Nephron (organoid): ENCODE results near the gene CCDC171.

Experiments used
- H3K27ac Mint-ChIP-seq, 3 experiments: 2 replicates each; pipeline ENCODE4 v1.8.0; 2020; ENCODE audit warnings: mixed read lengths in 3 of 3, mild to moderate bottlenecking in 2 of 3, moderate library complexity in 1 of 3
- H3K27me3 Mint-ChIP-seq: 2 replicates; pipeline ENCODE4 v1.8.0; 2021; ENCODE audit warnings: low read depth, mild to moderate bottlenecking, moderate library complexity, mixed read lengths
- H3K36me3 Mint-ChIP-seq: 2 replicates; pipeline ENCODE4 v1.8.0; 2020; ENCODE audit warnings: low read depth, mixed read lengths
- H3K4me1 Mint-ChIP-seq: 2 replicates; pipeline ENCODE4 v1.8.0; 2020; ENCODE audit warnings: mixed read lengths
- H3K4me3 Mint-ChIP-seq, 3 experiments: 2 replicates each; pipeline ENCODE4 v1.8.0; 2020; ENCODE audit warnings: mild to moderate bottlenecking in 3 of 3, mixed read lengths in 3 of 3, moderate library complexity in 2 of 3
- H3K9me3 Mint-ChIP-seq: 2 replicates; pipeline ENCODE4 v1.8.0; 2020; ENCODE audit warnings: mixed read lengths
- CTCF ChIP-seq, 3 experiments: fragments of 200-600 bp; sonication (generic); IDR thresholded peaks; one replicate each; pipeline ENCODE4 v1.5.0; 2021; ENCODE audit warnings: antibody characterized with exemption in 3 of 3; ENCODE audit not compliant: unreplicated experiment in 3 of 3

CCDC171 gene

GRCh38 chr9:15831384-15831783 is 278.5 kb downstream of the CCDC171 start:
- Mint-ChIP-seq H3K36me3 (no peaks in the 10 kb centered on the region), H3K4me1 (peaks cover 6% of the 10 kb centered on the region), H3K27me3 (no peaks in the 10 kb centered on the region), H3K9me3 (no peaks in the 10 kb centered on the region), H3K27ac (no peak overlapping the region), H3K4me3 (no peak overlapping the region)
- TF ChIP-seq CTCF (IDR thresholded peaks at IDR 0.05; ENCODE audit: unreplicated experiment in 3 of 3) = no peak

- H3K4me1 Mint-ChIP-seq = peaks cover 5% of the 10 kb centered on the region
- H3K9me3 Mint-ChIP-seq = no peaks in the 10 kb centered on the region
- H3K27ac Mint-ChIP-seq = no peak overlapping the region
- H3K36me3 Mint-ChIP-seq = no peaks in the 10 kb centered on the region
- H3K4me3 Mint-ChIP-seq = no peak overlapping the region
- TF ChIP-seq CTCF (IDR thresholded peaks at IDR 0.05; ENCODE audit: unreplicated experiment in 3 of 3) = no peak
- H3K27me3 Mint-ChIP-seq = no peaks in the 10 kb centered on the region
Measured at GRCh38 chr9:15834541-15834940, 281.7 kb downstream of the CCDC171 start.

- H3K27me3 Mint-ChIP-seq = no peaks in the 10 kb centered on the region
- peak; percentile 69 to 75 (median 74) for TF ChIP-seq CTCF (IDR thresholded peaks at IDR 0.05; ENCODE audit: unreplicated experiment in 3 of 3)
- peaks cover 5% of the 10 kb centered on the region for H3K4me1 Mint-ChIP-seq
- no peaks in the 10 kb centered on the region for H3K9me3 Mint-ChIP-seq
- peak overlapping the region in 1 of 3 experiments; percentile 2 for H3K27ac Mint-ChIP-seq
- H3K36me3 Mint-ChIP-seq = no peaks in the 10 kb centered on the region
- H3K4me3 Mint-ChIP-seq = no peak overlapping the region
Measured at GRCh38 chr9:15837079-15837679, 284.3 kb downstream of the CCDC171 start.

DNA sequence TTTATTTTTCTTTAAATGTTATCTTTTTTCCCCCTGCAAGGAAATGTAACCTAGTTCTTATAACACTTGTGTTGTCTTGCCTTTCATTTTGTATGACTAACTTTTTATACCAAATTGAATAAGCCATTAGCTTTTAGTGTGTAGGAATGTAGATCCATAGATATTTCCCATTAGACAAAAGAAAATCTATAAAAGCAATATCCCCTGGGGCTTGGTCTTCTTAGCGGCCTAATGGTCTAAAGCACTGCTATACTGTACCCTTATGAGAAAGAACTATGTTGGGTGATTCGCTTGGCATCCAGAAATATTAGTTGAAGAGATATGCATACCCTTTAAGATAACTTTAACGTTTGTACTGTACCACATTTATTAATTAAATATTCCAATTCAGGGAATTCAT is 289.2 kb downstream of the CCDC171 start:
- no peak for TF ChIP-seq CTCF (IDR thresholded peaks at IDR 0.05; ENCODE audit: unreplicated experiment in 3 of 3)
- Mint-ChIP-seq H3K27ac (no peak overlapping the region), H3K27me3 (no peaks in the 10 kb centered on the region), H3K4me3 (no peak overlapping the region), H3K36me3 (no peaks in the 10 kb centered on the region), H3K9me3 (no peaks in the 10 kb centered on the region), H3K4me1 (peaks cover 2% of the 10 kb centered on the region)

DNA sequence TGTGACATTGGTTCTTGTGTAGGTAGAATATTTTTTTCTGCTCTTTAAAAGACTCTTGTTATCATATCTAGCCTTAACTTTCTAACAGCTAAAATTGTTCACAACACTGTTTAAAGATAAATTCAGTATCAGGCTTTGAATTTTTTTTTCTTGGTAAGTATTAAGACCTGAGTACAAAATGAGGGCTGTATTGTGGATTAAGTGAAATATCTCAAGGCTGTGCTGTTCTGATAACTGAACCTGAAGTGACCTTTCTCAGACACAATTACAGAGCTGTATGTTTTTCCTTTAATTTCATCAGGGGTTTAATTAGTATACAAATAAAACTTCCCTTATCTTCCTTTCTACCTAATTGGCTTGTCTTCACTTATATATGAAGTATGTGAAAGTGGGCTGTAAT is 290.5 kb downstream of the CCDC171 start:
- H3K27ac Mint-ChIP-seq = no peak overlapping the region
- no peak for TF ChIP-seq CTCF (IDR thresholded peaks at IDR 0.05; ENCODE audit: unreplicated experiment in 3 of 3)
- no peaks in the 10 kb centered on the region for H3K9me3 Mint-ChIP-seq
- no peaks in the 10 kb centered on the region for H3K4me1 Mint-ChIP-seq
- H3K4me3 Mint-ChIP-seq = no peak overlapping the region
- no peaks in the 10 kb centered on the region for H3K27me3 Mint-ChIP-seq
- H3K36me3 Mint-ChIP-seq = no peaks in the 10 kb centered on the region

DNA sequence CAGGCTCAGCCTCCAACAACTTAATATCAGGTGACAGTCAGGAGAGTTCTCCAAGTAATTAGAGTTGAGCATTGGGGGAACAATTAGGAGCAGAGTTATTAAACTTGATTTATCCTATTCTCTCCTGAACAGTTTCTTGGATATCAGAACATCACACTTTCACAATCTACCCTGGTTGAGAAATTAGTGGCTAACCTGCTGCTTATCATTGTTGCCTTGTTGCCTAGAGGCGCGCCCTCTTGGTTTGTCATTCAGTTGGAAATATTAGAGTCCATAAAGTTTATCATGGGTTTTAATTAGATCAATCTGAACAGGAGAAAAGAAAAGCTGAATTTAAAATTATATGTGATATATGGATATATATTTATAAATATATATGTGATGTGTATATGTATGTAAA is 291.1 kb downstream of the CCDC171 start:
- Mint-ChIP-seq H3K4me1 (no peaks in the 10 kb centered on the region), H3K27ac (no peak overlapping the region), H3K4me3 (no peak overlapping the region), H3K27me3 (no peaks in the 10 kb centered on the region), H3K9me3 (no peaks in the 10 kb centered on the region), H3K36me3 (no peaks in the 10 kb centered on the region)
- TF ChIP-seq CTCF (IDR thresholded peaks at IDR 0.05; ENCODE audit: unreplicated experiment in 3 of 3) = no peak
